ENCODE measurements around the gene SLC7A9. TPM values are rescaled to one million over a fixed set of nuclear protein-coding genes. Genes with fewer than 3 reads are reported as not detected.

The SLC7A9 gene
- total and polyA plus RNA-seq, 2 donors (not counting 3 experiments of a cell fraction or from before 2014, with no cell fraction given), result 0.06 TPM; not detected in 1

DNA sequence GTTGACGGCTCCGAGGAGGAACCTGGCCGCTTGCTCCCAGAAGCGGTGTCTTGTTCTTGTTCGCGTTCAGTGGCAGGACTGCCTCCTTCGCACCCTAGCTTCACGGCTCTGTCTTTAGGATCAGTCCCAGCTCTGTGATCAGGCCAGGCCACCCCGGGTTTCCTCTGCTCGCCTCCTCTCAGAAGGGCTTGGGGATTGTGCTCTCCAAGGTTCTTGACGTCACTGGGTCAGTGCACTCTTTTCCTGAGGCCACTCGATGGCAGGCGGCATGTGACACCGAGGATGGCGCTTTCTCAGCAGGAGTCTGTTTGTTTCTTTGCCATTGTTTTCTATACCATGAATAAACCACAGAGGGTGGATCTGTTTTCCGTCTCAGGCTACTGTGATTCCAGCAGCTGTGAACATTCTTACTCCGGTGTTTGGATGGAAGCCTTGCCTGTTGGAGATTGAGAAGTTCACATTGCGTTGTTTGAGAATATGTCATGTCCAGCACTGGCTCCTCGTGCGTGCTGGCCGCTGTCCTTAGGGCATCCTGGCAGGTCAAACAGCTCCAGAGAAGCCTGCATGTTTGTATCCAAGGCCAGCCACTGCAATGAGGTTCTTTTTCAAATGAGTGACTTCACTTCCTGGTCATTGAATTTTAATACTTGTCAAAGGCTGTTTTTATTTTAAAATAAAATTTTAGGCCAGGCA is 44.5 kb downstream of the SLC7A9 start:
- Histone ChIP-seq H3K9me1 (replicated peaks; ENCODE audit: control insufficient read depth, extremely low read depth, insufficient read depth, low read length) (no peaks in the 10 kb centered on the region), H4K20me1 (replicated peaks; ENCODE audit: control insufficient read depth, extremely low read depth, insufficient read depth, low read length) (no peaks in the 10 kb centered on the region), H3K4me1 (ENCODE audit: control insufficient read depth, extremely low read depth, insufficient read depth, low read length) (no peaks in the 10 kb centered on the region), H3K9ac (replicated peaks; ENCODE audit: extremely low read depth, insufficient read depth, low read length) (no peak overlapping the region), H3K36me3 (ENCODE audit: control insufficient read depth in 2 of 2, extremely low read depth in 1 of 2, insufficient read depth in 2 of 2, low read length in 2 of 2) (no peaks in the 10 kb centered on the region), H3K27ac (ENCODE audit: insufficient read depth, low read depth, low read length) (no peak overlapping the region), H3K27me3 (ENCODE audit: control insufficient read depth in 2 of 2, insufficient read depth in 2 of 2, low read length in 2 of 2) (peaks cover 7 to 9% of the 10 kb centered on the region in 2 experiments), H2AFZ (ENCODE audit: low read depth, low read length) (no peak overlapping the region), H3K4me2 (ENCODE audit: insufficient read depth, low read length) (no peak overlapping the region), H3K4me3 (replicated peaks in 1 of 3; ENCODE audit: insufficient read depth in 1 of 3, low read depth in 1 of 3, low read length in 3 of 3) (no peak overlapping the region), H3K79me2 (ENCODE audit: control insufficient read depth, insufficient read depth, low read length) (no peaks in the 10 kb centered on the region), H3K9me3 (replicated peaks; ENCODE audit: control insufficient read depth, insufficient read depth, low read length) (no peaks in the 10 kb centered on the region)
- dilution Hi-C loops (cut with MboI; ENCODE audit: extremely low pct_ligation_motif_present, low sequenced_read_pairs), result no loop called here
- ChIA-PET CTCF (no interaction called here), POLR2A (no interaction called here)
- no TSS peak for BruUV-seq (replicated peaks)
- intact Hi-C loops (cut with micrococcal nuclease), result no loop called here
- TF ChIP-seq POLR2AphosphoS5 (IDR thresholded peaks at IDR 0.05; ENCODE audit: insufficient read depth, low read depth, low read length) (no peak), JUN (IDR thresholded peaks at IDR 0.05; ENCODE audit: borderline replicate concordance, insufficient read depth, insufficient read length, low read depth) (no peak), MYC (IDR thresholded peaks at IDR 0.05; ENCODE audit: low read depth, low read length) (no peak), POLR2A (IDR thresholded peaks at IDR 0.05; ENCODE audit: low read depth, low read length) (no peak), EZH2 (IDR thresholded peaks at IDR 0.05; ENCODE audit: borderline replicate concordance, low read depth, low read length, severe bottlenecking) (no peak), CTCF (IDR thresholded peaks at IDR 0.05; ENCODE audit: extremely low read depth in 1 of 2, insufficient read depth in 1 of 2, low read depth in 1 of 2, low read length in 2 of 2) (no peak), GATA2 (IDR thresholded peaks at IDR 0.05; ENCODE audit: insufficient read depth, insufficient read length, low read depth, low read length) (no peak), FOS (IDR thresholded peaks at IDR 0.05; ENCODE audit: borderline replicate concordance, insufficient read depth, low read length) (no peak)
- DNase-seq (ENCODE audit: low read depth, low spot score), result peak; percentile 8
- FAIRE-seq, result no peak
